ENCODE data around the gene XYLT1. TPM values are rescaled to one million over a fixed set of nuclear protein-coding genes. Genes with fewer than 3 reads are reported as not detected.

The XYLT1 gene
- total RNA-seq, 1 experiment from 2014 or later, result 0.80 TPM

GRCh38 chr16:17117906-17118577, 352.7 kb downstream of the XYLT1 start:
- no peak for DNase-seq (ENCODE audit: low read depth)

DNA sequence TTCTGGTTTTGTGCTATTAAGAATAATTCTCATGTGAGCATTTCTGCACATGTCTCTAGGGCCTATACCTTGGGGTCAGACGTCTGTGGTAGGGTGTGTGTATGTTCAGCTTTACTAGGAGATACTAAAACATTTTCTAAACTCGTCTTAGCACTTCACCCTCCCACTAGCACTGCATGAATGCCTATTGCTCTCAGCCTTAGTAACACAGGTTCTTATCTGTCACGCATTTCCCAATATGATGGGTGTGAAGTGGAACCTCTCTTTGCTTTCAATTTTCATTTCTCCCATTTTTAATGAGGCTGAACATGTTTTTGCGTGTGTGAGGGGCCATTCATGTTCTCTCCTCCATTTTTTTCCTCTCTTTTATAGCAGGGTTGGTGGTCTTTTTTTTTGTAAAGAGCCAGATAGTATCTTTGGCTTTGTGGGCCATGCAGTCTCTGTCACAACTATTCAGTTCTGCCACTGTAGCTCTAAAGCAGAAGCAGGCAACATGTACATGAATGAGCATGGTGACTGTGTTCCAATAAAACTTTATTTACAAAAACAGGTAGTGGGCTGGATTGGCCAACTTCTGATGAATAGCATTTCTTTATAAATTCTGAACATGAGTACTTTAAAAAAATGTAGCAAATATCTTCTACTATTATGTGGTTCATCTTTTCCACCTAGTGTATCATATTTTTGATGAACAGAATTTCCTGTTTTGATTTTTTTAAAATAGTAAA, 354.0 kb downstream of the XYLT1 start:
- DNase-seq (ENCODE audit: low read depth), result no peak

DNA sequence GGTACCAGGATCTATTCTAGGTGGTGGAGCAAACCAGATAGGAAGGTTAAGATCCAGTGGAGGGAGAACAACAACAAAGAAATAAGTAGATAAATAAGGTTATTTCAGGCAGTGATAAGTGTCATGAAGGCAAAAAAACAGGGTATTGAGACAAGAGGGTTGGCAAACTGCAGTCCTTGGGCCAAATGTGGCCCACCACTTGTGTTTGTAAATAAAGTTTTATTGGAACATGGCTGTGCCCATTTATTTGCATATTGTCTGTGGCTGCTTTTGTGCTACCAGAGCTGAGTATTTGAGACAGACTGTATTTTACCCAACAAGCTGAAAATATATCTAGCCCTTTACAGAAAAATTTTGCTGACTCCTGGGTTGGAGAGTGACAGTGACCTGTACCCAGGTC, 361.3 kb downstream of the XYLT1 start:
- DNase-seq (ENCODE audit: low read depth), result no peak

DNA sequence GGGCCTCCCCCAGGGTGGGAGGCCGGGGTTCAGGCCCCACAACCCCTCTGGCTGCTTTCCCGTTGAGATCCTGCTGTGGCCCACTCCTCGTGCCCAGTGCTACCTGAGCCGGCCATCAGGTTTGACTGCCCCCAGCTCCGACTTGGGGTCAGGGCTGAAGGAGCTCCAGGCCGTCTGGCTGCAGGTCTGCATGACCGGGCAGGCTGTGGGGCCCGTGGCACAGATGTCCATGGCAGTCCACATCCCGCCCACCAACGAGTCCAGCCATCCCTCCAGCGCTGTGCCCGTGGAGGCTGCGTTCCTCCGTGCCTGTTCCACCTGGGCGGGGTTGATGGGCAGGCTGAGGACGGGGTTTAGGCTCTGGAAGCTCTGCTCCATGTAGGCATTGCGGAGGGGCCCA, 362.2 kb downstream of the XYLT1 start:
- DNase-seq (ENCODE audit: low read depth), result no peak

DNA sequence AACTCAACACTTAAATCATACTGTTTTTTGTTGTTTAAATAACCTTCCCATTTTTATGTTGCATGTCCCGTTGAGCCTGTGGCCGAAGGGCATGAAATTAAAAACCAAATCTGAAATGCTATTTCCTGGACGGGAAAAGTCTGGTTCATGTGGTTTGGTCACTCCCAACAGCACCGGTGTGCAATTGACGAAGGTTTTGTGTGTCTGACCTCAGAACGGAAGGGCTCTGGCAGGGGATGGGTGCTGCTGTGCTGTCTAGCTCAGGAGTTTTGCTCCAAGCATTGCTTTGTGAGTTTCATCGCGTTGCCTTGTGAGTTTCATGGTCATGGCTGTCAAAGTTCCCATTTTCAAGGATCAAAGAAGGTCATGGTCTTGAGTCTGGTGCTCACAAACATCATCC, 363.3 kb downstream of the XYLT1 start:
- no peak for DNase-seq (ENCODE audit: low read depth)

GRCh38 chr16:17106243-17106791, 364.4 kb downstream of the XYLT1 start:
- no peak for DNase-seq (ENCODE audit: low read depth)

- peak; percentile 9 for DNase-seq (ENCODE audit: low read depth)
Observed at GRCh38 chr16:17105239-17105797, 365.4 kb downstream of the XYLT1 start.

- no peak for DNase-seq (ENCODE audit: low read depth)
Observed at GRCh38 chr16:17104654-17105053, 366.1 kb downstream of the XYLT1 start.

GRCh38 chr16:17103216-17103615, 367.5 kb downstream of the XYLT1 start:
- DNase-seq (ENCODE audit: low read depth), result no peak

DNA sequence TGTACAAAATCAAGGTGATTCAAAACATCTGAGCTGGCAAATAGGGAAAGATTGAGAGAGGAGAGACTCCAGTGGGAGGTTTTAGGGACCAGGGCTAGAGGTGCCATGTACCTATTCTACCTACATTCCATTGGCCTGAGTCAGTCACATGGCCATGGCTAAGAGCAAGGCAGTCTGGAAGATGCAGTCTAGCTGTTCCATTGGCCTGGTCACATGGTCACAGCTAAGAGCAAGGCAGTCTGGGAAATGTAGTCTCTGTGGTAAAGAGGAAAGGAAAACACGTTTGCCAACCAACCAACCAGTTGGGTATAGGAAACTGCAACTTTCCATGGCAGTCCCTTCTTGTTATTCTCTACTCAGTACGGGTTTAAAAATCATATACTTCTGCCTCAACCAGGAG, 369.1 kb downstream of the XYLT1 start:
- DNase-seq (ENCODE audit: low read depth), result peak; percentile 4

- DNase-seq (ENCODE audit: low read depth), result no peak
Observed at GRCh38 chr16:17098685-17099084, 372.1 kb downstream of the XYLT1 start.

DNA sequence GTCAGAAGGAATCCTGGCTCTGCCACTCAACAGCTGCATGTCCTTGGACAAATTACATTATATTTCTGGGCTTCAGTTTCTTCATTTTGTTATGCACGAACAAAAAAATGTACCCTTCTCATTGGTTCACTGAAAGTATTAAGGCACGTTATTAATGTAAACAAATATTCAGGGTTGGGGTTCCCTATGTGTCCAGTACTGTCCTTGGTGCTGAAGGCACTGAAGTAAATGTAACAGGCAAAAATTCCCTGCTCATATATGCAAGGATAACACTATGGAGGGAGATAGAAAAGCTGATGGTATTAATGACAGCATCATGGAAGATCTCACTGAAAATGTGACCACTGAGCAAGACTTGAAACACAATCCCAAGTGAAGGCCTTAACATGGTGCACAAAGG, 386.6 kb downstream of the XYLT1 start:
- no peak for DNase-seq (ENCODE audit: low read depth)

GRCh38 chr16:17083628-17084027, 387.1 kb downstream of the XYLT1 start:
- no peak for DNase-seq (ENCODE audit: low read depth)

DNA sequence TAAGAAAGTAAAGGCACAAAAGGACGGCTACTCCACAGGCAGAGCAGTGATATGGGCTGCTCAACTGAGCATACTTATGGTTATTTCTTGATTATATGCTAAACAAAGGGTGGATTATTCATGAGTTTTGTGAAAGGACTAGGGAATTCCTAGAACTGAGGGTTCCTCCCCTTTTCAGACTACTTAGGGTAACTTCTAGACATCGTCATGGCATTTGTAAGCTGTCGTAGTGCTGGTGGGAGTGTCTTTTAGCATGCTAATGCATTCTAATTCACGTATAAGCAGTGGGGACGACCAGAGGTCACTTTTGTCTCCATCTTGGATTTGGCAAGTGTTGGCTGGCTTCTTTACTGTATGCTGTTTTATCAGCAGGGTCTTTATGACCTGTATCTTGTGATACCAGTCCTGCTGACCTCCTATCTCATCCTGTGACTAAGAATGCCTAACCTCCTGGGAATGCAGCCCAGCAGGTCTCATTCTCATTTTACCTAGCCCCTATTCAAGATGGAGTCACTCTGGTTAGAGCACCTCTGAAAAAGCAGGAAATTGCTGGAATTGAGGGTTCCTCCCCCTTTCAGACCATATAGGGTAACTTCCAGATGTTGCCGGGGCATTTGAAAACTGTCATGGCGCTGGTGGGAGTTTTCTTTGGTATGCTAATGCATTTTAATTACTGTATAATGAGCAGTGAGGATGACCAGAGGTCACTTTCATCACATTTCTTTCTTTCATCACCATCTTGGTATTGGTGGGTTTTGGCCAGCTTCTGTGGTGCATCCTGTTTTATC, 388.5 kb downstream of the XYLT1 start:
- DNase-seq (ENCODE audit: low read depth), result no peak

DNA sequence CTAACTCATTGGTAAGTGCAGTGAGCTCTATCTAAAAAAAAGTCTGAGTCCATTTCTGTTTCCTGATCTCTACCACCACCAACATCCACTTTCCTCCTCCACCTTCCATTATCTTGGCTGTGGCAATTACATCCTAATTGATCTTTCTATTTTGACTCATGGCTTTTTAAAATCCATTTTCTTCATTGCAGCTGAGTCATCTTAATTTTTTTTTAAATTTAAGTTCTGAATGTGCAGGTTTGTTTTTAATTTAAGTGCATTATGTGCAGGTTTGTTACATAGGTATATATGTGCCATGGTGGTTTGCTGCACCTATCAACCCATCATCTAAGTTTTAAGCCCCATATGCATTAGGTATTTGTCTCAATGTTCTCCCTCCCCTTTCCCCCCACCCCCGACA, 390.7 kb downstream of the XYLT1 start:
- no peak for DNase-seq (ENCODE audit: low read depth)

DNA sequence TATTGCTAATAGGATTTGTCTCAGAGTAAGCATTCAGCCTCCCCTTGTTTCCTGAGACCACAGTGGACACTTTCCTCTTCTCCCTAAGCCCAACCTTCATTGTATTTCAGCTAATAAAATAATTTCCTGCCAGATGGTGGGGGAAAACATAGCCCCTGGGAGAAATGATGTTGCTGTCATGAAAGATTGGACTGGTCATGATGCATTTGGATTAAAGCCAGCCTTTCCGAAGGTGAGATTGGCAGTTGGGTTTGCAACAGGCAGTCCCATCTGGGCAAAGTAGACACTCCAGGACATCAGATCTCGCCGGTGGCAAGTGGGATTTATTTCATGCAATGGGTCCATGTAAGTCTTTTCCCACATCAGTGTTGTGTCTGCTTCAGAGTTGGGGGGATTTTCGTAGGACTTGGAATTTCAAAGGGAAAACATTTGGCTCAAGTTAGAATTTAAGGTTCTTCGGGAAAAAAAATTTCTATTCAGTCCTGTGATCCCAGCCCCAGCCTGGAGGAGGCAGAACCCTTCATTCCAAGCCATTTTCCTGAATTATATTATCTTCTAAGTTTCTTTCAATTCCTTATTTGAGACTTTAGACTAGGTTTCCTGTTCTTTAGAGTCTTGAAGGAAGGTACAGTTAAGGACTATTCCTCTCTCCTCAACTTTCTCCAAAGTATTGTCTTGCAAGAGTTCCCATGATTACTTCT, 391.7 kb downstream of the XYLT1 start:
- DNase-seq (ENCODE audit: low read depth), result no peak

DNA sequence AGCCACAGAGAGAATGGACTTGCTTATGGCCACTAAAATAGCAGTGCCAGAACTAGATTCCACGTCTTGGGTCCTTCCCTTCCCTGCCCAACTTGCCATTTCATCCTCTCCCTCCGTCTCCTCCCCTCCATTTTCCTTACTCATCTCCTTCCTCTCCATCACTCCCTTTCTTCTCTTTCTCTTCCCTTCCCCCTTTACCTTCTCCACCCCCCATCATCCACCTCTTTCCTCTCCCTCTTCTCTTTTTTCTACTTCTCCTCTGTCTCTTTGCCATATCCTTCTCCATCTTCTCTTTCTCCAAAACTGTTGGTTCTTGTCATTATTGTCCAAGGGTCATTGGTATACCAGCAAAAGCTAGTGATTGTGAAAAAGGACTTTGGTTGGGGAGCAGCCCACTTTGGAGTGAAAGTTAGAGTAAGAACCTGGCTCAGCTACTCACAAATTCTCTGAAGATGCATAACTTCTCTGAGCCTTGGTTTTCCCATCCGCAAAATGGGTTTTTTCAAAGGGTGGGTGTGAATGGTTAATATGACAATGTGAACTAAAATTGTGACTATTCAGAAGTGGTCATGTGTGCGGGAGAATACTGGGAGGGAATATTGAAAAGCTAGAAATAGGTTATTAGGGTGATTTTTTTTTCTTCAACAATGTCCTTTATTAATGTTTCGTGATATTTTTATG, 393.8 kb downstream of the XYLT1 start:
- no peak for DNase-seq (ENCODE audit: low read depth)

- no peak for DNase-seq (ENCODE audit: low read depth)
Observed at GRCh38 chr16:17076092-17076754, 394.5 kb downstream of the XYLT1 start.

- DNase-seq (ENCODE audit: low read depth), result no peak
Observed at GRCh38 chr16:17072104-17072503, 398.7 kb downstream of the XYLT1 start.

Measured in HT1080 (cell line).